HepG2 (cell line): ENCODE measurements around the gene CD40. TPM values are rescaled to one million over a fixed set of nuclear protein-coding genes. Genes with fewer than 3 reads are reported as not detected.

ENCODE experiments used
- ELF4 ChIP-seq: sonication (generic); formaldehyde crosslinking; IDR thresholded peaks from 2 replicates; pipeline ENCODE4 v1.5.0; 2020; ENCODE audit warnings: missing genetic modification reagents, mild to moderate bottlenecking, moderate library complexity, borderline replicate concordance
- HNRNPUL1 ChIP-seq: fragments of 200-400 bp; formaldehyde crosslinking; IDR thresholded peaks from 2 replicates; pipeline ENCODE4 v1.6.1; 2017; ENCODE audit warnings: low read depth, mild to moderate bottlenecking, low read length, moderate library complexity
- JUND ChIP-seq: sonication (generic); formaldehyde crosslinking; IDR thresholded peaks from 2 replicates; pipeline ENCODE4 v1.8.0; 2022; ENCODE audit warnings: mild to moderate bottlenecking, missing genetic modification reagents
- KDM5A ChIP-seq: fragments of 200-600 bp; sonication (generic); IDR thresholded peaks from 2 replicates; pipeline ENCODE4 v1.7.0; 2018; ENCODE audit warnings: antibody characterized with exemption, mild to moderate bottlenecking, low read length, borderline replicate concordance
- RARA ChIP-seq: IDR thresholded peaks from 2 replicates; pipeline ENCODE4 v1.6.1; 2016; ENCODE audit warnings: missing genetic modification reagents, missing compliant biosample characterization
- SMYD3 ChIP-seq: sonication (generic); formaldehyde crosslinking; IDR thresholded peaks from 2 replicates; pipeline ENCODE4 v1.8.1; 2023; ENCODE audit warnings: mild to moderate bottlenecking, missing genetic modification reagents
- SP5 ChIP-seq: IDR thresholded peaks from 2 replicates; pipeline ENCODE4 v1.6.1; 2016; ENCODE audit warnings: low read depth, borderline replicate concordance
- ZBTB38 ChIP-seq: sonication (generic); formaldehyde crosslinking; IDR thresholded peaks from 2 replicates; pipeline ENCODE4 v1.5.1; 2020; ENCODE audit warnings: mild to moderate bottlenecking, missing genetic modification reagents
- ZKSCAN8 ChIP-seq: IDR thresholded peaks from 2 replicates; pipeline ENCODE4 v1.6.1; 2016; ENCODE audit warnings: borderline replicate concordance, missing genetic modification reagents, missing compliant biosample characterization
- ZNF335 ChIP-seq: sonication (generic); formaldehyde crosslinking; IDR thresholded peaks from 2 replicates; pipeline ENCODE4 v1.4.0; 2020; ENCODE audit warnings: missing genetic modification reagents
- ZNF343 ChIP-seq: sonication (generic); formaldehyde crosslinking; IDR thresholded peaks from 2 replicates; pipeline ENCODE4 v1.4.0; 2020; ENCODE audit warnings: mild to moderate bottlenecking, missing genetic modification reagents
- ZNF446 ChIP-seq: sonication (generic); formaldehyde crosslinking; IDR thresholded peaks from 2 replicates; pipeline ENCODE4 v1.5.0; 2020; ENCODE audit warnings: mild to moderate bottlenecking, missing genetic modification reagents
- ZSCAN20 ChIP-seq: sonication (generic); formaldehyde crosslinking; IDR thresholded peaks from 2 replicates; pipeline ENCODE4 v1.4.0; 2020; ENCODE audit warnings: missing genetic modification reagents, mild to moderate bottlenecking, borderline replicate concordance
- polyA plus RNA-seq, 8 experiments: library from polyadenylated mRNA; depleted of rRNA in 3 of 8; stranded (reverse) in 7 of 8; unstranded in 1 of 8; fragments of >200 nt; fragmentation: Illumina TruSeq in 4 of 8; extraction: Trizol in 4 of 8; gene quantifications; 2 replicates each; pipeline versions ENCODE4 v1.2.1 to v1.2.3, GENCODE V29; 2011 to 2016; ENCODE audit warnings: low read depth in 4 of 8, missing spikeins in 1 of 8, mixed read lengths in 1 of 8; ENCODE audit not compliant: insufficient read depth in 1 of 8
- total RNA-seq, 5 experiments: library from RNA; depleted of rRNA; stranded (reverse); fragments of >200 nt; fragmentation: Illumina TruSeq; extraction: Trizol; gene quantifications; 2 replicates each; pipeline ENCODE4 v1.2.3, GENCODE V29; 2016; ENCODE audit warnings: low read depth in 1 of 5
- TF ChIP-seq, protein P1 (sequence below): sonication (generic); formaldehyde crosslinking; IDR thresholded peaks from 2 replicates; pipeline ENCODE4 v1.4.0; 2020; ENCODE audit warnings: mild to moderate bottlenecking, missing genetic modification reagents
- TF ChIP-seq, protein P2 (sequence below): IDR thresholded peaks from 2 replicates; pipeline ENCODE4 v1.6.1; 2016
- TF ChIP-seq, protein P3 (sequence below): sonication (generic); formaldehyde crosslinking; IDR thresholded peaks from 2 replicates; pipeline ENCODE4 v1.8.1; 2022; ENCODE audit warnings: mild to moderate bottlenecking, missing genetic modification reagents
- TF ChIP-seq, protein P4 (sequence below): sonication (generic); formaldehyde crosslinking; IDR thresholded peaks from 2 replicates; pipeline ENCODE4 v1.5.1; 2020; ENCODE audit warnings: mild to moderate bottlenecking, missing genetic modification reagents, moderate library complexity
- TF ChIP-seq, protein P5 (sequence below): sonication (generic); formaldehyde crosslinking; conservative IDR thresholded peaks from 2 replicates; pipeline ENCODE4 v1.4.0; 2020; ENCODE audit warnings: missing genetic modification reagents
- TF ChIP-seq, protein P6 (sequence below): sonication (generic); formaldehyde crosslinking; IDR thresholded peaks from 2 replicates; pipeline ENCODE4 v1.4.0; 2020; ENCODE audit warnings: mild to moderate bottlenecking, missing genetic modification reagents, borderline replicate concordance

CD40 gene
- total and polyA plus RNA-seq, 2 of the 13 experiments (the other 11 are each of a cell fraction or from before 2014, with no cell fraction given), result 4.6 to 13.4 TPM

DNA sequence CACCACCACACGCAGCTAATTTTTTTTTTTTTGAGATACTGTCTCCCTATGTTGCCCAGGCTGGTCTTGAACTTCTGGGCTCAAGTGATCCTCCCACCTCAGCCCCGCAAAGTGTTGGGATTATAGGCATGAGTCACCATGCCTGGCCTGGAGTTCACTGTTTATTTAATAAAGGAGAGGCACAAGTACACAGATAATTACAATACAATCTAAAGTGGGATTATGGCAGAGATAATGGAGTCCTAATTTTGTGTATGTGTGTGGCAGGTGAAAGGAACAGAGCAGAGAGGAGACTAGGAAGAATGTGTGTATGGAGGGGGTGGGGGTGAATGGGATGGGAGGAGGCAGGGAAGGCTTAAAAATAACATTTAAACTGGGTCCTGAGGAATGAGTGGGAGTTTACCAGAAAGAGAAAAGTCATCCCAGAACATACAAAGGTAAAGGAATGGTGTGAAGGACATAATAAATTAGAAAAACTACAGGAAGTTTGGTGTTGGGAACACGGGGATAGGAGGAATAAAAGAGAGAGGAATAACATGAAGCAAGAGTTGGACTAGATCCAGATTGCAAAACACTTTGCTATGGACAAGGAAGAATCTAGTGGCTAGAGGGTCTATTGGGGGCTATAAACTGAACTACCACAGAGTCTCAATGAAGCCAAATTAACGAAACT lies 32.8 kb upstream of the CD40 start (continued):
- TF ChIP-seq JUND (CRISPR knock-in tag) (peak; percentile 76; the same call in 1 of the 2 replicates), ZNF335 (CRISPR knock-in tag) (no peak), HNRNPUL1 (no peak), ZKSCAN8 (CRISPR knock-in tag) (no peak), ZSCAN20 (CRISPR knock-in tag) (no peak), RARA (0 out of 2 replicates have a peak, but pooled peaks have one; percentile 14), ZNF446 (CRISPR knock-in tag) (no peak), KDM5A (no peak), ELF4 (CRISPR knock-in tag) (no peak), SMYD3 (CRISPR knock-in tag) (no peak), SP5 (no peak), ZBTB38 (CRISPR knock-in tag) (no peak), ZNF343 (CRISPR knock-in tag) (no peak)
- TF ChIP-seq, protein P1, sequence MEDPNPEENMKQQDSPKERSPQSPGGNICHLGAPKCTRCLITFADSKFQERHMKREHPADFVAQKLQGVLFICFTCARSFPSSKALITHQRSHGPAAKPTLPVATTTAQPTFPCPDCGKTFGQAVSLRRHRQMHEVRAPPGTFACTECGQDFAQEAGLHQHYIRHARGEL (CRISPR knock-in tag), result no peak
- TF ChIP-seq, protein P2, sequence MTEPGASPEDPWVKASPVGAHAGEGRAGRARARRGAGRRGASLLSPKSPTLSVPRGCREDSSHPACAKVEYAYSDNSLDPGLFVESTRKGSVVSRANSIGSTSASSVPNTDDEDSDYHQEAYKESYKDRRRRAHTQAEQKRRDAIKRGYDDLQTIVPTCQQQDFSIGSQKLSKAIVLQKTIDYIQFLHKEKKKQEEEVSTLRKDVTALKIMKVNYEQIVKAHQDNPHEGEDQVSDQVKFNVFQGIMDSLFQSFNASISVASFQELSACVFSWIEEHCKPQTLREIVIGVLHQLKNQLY, result no peak
- TF ChIP-seq, protein P3, sequence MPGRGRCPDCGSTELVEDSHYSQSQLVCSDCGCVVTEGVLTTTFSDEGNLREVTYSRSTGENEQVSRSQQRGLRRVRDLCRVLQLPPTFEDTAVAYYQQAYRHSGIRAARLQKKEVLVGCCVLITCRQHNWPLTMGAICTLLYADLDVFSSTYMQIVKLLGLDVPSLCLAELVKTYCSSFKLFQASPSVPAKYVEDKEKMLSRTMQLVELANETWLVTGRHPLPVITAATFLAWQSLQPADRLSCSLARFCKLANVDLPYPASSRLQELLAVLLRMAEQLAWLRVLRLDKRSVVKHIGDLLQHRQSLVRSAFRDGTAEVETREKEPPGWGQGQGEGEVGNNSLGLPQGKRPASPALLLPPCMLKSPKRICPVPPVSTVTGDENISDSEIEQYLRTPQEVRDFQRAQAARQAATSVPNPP (CRISPR knock-in tag), result no peak
- TF ChIP-seq, protein P4, sequence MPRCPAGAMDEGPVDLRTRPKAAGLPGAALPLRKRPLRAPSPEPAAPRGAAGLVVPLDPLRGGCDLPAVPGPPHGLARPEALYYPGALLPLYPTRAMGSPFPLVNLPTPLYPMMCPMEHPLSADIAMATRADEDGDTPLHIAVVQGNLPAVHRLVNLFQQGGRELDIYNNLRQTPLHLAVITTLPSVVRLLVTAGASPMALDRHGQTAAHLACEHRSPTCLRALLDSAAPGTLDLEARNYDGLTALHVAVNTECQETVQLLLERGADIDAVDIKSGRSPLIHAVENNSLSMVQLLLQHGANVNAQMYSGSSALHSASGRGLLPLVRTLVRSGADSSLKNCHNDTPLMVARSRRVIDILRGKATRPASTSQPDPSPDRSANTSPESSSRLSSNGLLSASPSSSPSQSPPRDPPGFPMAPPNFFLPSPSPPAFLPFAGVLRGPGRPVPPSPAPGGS, result no peak
- TF ChIP-seq, protein P5, sequence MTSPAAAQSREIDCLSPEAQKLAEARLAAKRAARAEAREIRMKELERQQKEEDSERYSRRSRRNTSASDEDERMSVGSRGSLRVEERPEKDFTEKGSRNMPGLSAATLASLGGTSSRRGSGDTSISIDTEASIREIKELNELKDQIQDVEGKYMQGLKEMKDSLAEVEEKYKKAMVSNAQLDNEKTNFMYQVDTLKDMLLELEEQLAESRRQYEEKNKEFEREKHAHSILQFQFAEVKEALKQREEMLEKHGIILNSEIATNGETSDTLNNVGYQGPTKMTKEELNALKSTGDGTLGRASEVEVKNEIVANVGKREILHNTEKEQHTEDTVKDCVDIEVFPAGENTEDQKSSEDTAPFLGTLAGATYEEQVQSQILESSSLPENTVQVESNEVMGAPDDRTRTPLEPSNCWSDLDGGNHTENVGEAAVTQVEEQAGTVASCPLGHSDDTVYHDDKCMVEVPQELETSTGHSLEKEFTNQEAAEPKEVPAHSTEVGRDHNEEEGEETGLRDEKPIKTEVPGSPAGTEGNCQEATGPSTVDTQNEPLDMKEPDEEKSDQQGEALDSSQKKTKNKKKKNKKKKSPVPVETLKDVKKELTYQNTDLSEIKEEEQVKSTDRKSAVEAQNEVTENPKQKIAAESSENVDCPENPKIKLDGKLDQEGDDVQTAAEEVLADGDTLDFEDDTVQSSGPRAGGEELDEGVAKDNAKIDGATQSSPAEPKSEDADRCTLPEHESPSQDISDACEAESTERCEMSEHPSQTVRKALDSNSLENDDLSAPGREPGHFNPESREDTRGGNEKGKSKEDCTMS (CRISPR knock-in tag), result no peak
- TF ChIP-seq, protein P6, sequence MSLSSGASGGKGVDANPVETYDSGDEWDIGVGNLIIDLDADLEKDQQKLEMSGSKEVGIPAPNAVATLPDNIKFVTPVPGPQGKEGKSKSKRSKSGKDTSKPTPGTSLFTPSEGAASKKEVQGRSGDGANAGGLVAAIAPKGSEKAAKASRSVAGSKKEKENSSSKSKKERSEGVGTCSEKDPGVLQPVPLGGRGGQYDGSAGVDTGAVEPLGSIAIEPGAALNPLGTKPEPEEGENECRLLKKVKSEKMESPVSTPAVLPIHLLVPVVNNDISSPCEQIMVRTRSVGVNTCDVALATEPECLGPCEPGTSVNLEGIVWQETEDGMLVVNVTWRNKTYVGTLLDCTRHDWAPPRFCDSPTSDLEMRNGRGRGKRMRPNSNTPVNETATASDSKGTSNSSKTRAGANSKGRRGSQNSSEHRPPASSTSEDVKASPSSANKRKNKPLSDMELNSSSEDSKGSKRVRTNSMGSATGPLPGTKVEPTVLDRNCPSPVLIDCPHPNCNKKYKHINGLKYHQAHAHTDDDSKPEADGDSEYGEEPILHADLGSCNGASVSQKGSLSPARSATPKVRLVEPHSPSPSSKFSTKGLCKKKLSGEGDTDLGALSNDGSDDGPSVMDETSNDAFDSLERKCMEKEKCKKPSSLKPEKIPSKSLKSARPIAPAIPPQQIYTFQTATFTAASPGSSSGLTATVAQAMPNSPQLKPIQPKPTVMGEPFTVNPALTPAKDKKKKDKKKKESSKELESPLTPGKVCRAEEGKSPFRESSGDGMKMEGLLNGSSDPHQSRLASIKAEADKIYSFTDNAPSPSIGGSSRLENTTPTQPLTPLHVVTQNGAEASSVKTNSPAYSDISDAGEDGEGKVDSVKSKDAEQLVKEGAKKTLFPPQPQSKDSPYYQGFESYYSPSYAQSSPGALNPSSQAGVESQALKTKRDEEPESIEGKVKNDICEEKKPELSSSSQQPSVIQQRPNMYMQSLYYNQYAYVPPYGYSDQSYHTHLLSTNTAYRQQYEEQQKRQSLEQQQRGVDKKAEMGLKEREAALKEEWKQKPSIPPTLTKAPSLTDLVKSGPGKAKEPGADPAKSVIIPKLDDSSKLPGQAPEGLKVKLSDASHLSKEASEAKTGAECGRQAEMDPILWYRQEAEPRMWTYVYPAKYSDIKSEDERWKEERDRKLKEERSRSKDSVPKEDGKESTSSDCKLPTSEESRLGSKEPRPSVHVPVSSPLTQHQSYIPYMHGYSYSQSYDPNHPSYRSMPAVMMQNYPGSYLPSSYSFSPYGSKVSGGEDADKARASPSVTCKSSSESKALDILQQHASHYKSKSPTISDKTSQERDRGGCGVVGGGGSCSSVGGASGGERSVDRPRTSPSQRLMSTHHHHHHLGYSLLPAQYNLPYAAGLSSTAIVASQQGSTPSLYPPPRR (CRISPR knock-in tag), result no peak
